Neural cell (in vitro differentiated cells): ENCODE results near the gene DMKN. TPM values are rescaled to one million over a fixed set of nuclear protein-coding genes. Genes with fewer than 3 reads are reported as not detected.

Experiments
- H2AFZ ChIP-seq: fragments of 200-600, 300-800 bp; sonication (generic), shearing (Covaris generic); 2 replicates; pipeline ENCODE4 v1.6.0; 2014; ENCODE audit warnings: low read depth, mild to moderate bottlenecking, antibody characterized with exemption, low read length, moderate library complexity
- H3F3A ChIP-seq: fragments of 200-600 bp; shearing (Covaris generic); 2 replicates; pipeline ENCODE4 v1.6.1; 2016; ENCODE audit warnings: mild to moderate bottlenecking, moderate library complexity, mixed read lengths, antibody characterized with exemption, low read length; ENCODE audit not compliant: insufficient read depth, poor library complexity, severe bottlenecking
- H3K27ac ChIP-seq: fragments of 200-600, 300-800 bp; sonication (generic), shearing (Covaris generic); 2 replicates; pipeline ENCODE4 v1.5.1; 2014; ENCODE audit warnings: mild to moderate bottlenecking, low read length, moderate library complexity
- H3K27me3 ChIP-seq: fragments of 300-800, 200-600 bp; sonication (generic), shearing (Covaris generic); 2 replicates; pipeline ENCODE4 v1.6.0; 2014; ENCODE audit warnings: mild to moderate bottlenecking, low read depth, low read length, moderate library complexity; ENCODE audit not compliant: insufficient read depth
- H3K36me3 ChIP-seq: fragments of 300-800, 200-600 bp; sonication (generic), shearing (Covaris generic); 2 replicates; pipeline ENCODE4 v1.5.1; 2014; ENCODE audit warnings: mild to moderate bottlenecking, antibody characterized with exemption, low read length, moderate library complexity; ENCODE audit not compliant: insufficient read depth
- H3K4me2 ChIP-seq: fragments of 300-800, 200-600 bp; sonication (generic), shearing (Covaris generic); 2 replicates; pipeline ENCODE4 v1.6.0; 2014; ENCODE audit warnings: mild to moderate bottlenecking, low read length
- H3K4me3 ChIP-seq: fragments of 300-800, 200-600 bp; sonication (generic), shearing (Covaris generic); 2 replicates; pipeline ENCODE4 v1.5.1; 2014; ENCODE audit warnings: mild to moderate bottlenecking, low read length, moderate library complexity
- H3K79me2 ChIP-seq: fragments of 200-600 bp; shearing (Covaris generic); replicated peaks from 2 replicates; pipeline ENCODE4 v1.6.0; 2014; ENCODE audit warnings: mild to moderate bottlenecking, low read length, moderate library complexity; ENCODE audit not compliant: insufficient read depth
- H3K9ac ChIP-seq: fragments of 300-800, 200-600 bp; sonication (generic), shearing (Covaris generic); 2 replicates; pipeline ENCODE4 v1.6.1; 2016; ENCODE audit warnings: mild to moderate bottlenecking, low read length, mixed read lengths
- H3K9me2 ChIP-seq: fragments of 200-600 bp; shearing (Covaris generic); 2 replicates; pipeline ENCODE4 v1.6.1; 2016; ENCODE audit warnings: mild to moderate bottlenecking, low read length, mixed read lengths; ENCODE audit not compliant: insufficient read depth
- H3K9me3 ChIP-seq: fragments of 200-600, 300-800 bp; sonication (generic), shearing (Covaris generic); 2 replicates; pipeline ENCODE4 v1.6.1; 2016; ENCODE audit warnings: mild to moderate bottlenecking, mixed run types, low read length, moderate library complexity, mixed read lengths
- H4K20me1 ChIP-seq: fragments of 200-600 bp; shearing (Covaris generic); 2 replicates; pipeline ENCODE4 v1.6.1; 2016; ENCODE audit warnings: mild to moderate bottlenecking, mixed run types; ENCODE audit not compliant: insufficient read depth
- CTCF ChIP-seq: fragments of 450-650 bp; IDR thresholded peaks from 2 replicates; pipeline ENCODE4 v1.5.1; 2014; ENCODE audit warnings: antibody characterized with exemption, mild to moderate bottlenecking, moderate library complexity; ENCODE audit not compliant: poor library complexity, severe bottlenecking
- EP300 ChIP-seq: fragments of 450-650 bp; conservative IDR thresholded peaks from 2 replicates; pipeline ENCODE4 v1.6.1; 2014; ENCODE audit warnings: antibody characterized with exemption, mild to moderate bottlenecking, moderate library complexity; ENCODE audit not compliant: poor library complexity, severe bottlenecking
- EZH2 ChIP-seq: fragments of 200-600, 300-800 bp; shearing (Covaris generic), sonication (generic); IDR thresholded peaks from 2 replicates; pipeline ENCODE4 v1.6.1; 2014; ENCODE audit warnings: antibody characterized with exemption, low read length, borderline replicate concordance, mild to moderate bottlenecking; ENCODE audit not compliant: insufficient read depth, poor library complexity, severe bottlenecking
- MXI1 ChIP-seq: fragments of 450-650 bp; conservative IDR thresholded peaks from 2 replicates; pipeline ENCODE4 v1.6.1; 2014; ENCODE audit warnings: antibody characterized with exemption, mild to moderate bottlenecking; ENCODE audit not compliant: poor library complexity, severe bottlenecking
- POLR2AphosphoS5 ChIP-seq: IDR thresholded peaks from 2 replicates; pipeline ENCODE4 v1.6.1; 2012
- RAD21 ChIP-seq: fragments of 450-650 bp; conservative IDR thresholded peaks from 2 replicates; pipeline ENCODE4 v1.6.1; 2014; ENCODE audit warnings: antibody characterized with exemption, mild to moderate bottlenecking, moderate library complexity
- REST ChIP-seq: IDR thresholded peaks from 2 replicates; pipeline ENCODE4 v1.6.1; 2012; ENCODE audit warnings: borderline replicate concordance
- SMC3 ChIP-seq: fragments of 450-650 bp; conservative IDR thresholded peaks from 2 replicates; pipeline ENCODE4 v1.6.1; 2014; ENCODE audit warnings: antibody characterized with exemption, mild to moderate bottlenecking, moderate library complexity; ENCODE audit not compliant: poor library complexity
- TAF1 ChIP-seq: IDR thresholded peaks from 2 replicates; pipeline ENCODE4 v1.6.1; 2012; ENCODE audit warnings: low read depth
- polyA plus RNA-seq: library from polyadenylated mRNA; depleted of rRNA; stranded (reverse); fragments of >200 nt; gene quantifications from 2 replicates; pipeline ENCODE4 v1.2.3, GENCODE V29; 2014

The DMKN gene
- polyA plus RNA-seq, 1 donor from 2014 or later, result not detected

DNA sequence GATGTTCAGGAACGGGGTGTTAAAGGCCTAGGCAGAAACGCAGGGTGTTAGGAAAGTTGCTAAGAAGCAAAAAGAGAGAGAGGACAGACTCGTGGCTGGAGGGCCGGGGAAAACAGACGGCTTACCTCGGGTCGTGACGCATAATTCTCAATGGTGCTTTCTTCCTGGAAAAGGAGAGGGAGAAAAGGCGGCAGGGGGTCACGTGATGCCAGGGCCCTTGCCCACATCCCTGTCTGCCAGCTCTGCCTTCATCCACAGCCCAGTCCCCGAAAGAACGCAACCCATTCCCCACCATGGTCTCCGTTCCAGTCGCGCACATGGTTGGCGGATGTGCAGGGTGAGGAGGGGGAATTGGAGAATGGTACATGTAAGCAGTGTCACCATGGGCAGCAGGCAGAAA, 24.8 kb downstream of the DMKN start:
- Histone ChIP-seq H3K79me2 (no peaks in the 10 kb centered on the region), H3K4me3 (no peak overlapping the region), H3K27me3 (no peaks in the 10 kb centered on the region), H3K9me2 (no peaks in the 10 kb centered on the region), H3F3A (no peaks in the 10 kb centered on the region), H3K36me3 (no peaks in the 10 kb centered on the region), H3K9ac (no peak overlapping the region), H3K27ac (no peak overlapping the region), H3K9me3 (no peaks in the 10 kb centered on the region), H3K4me2 (no peak overlapping the region), H4K20me1 (no peaks in the 10 kb centered on the region), H2AFZ (no peak overlapping the region)
- TF ChIP-seq MXI1 (no peak), TAF1 (no peak), POLR2AphosphoS5 (no peak), EP300 (no peak), CTCF (no peak), SMC3 (no peak), REST (no peak), RAD21 (no peak), EZH2 (no peak)

DNA sequence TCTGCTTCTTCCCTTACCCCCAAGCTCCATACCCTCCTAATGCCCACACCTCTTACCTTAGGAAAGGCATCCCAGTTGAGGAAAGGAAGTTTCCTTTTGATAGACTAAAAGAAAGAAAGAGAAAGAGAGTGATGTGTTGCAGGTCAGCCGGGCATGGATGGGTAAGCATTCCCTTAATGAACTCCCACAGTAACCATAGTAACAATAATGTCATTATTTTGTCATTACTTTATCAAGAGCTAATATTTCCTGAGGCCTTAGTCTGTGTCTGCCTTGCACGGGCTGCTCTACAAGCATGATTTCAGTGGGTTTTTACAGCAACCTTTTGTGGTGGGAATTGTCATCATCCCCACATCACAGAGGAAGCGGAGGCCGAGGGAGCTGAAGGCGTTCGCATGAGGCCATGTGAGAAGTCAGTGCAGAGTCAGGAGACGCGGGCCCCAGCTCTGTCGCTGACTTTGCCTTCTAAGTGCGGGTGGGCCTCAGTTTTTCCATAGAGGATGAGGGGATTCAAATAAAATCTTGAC, 25.7 kb downstream of the DMKN start:
- no peaks in the 10 kb centered on the region for H3K9me2 ChIP-seq
- H3K9ac ChIP-seq, result no peak overlapping the region
- H2AFZ ChIP-seq, result no peak overlapping the region

More for the DNA sequence above, 25.7 kb downstream of the DMKN start:
- no peaks in the 10 kb centered on the region for H3K36me3 ChIP-seq
- H3K27ac ChIP-seq, result no peak overlapping the region
- no peak overlapping the region for H3K4me2 ChIP-seq
- TF ChIP-seq POLR2AphosphoS5 (no peak), EZH2 (no peak)
- no peaks in the 10 kb centered on the region for H3K27me3 ChIP-seq
- no peak overlapping the region for H3K4me3 ChIP-seq
- H3K79me2 ChIP-seq, result no peaks in the 10 kb centered on the region
- H4K20me1 ChIP-seq, result no peaks in the 10 kb centered on the region
- no peaks in the 10 kb centered on the region for H3K9me3 ChIP-seq
- H3F3A ChIP-seq, result no peaks in the 10 kb centered on the region
